Activated B cell treated with CpG ODN at 0.5 μM for 24 hours (primary cell): ENCODE data around the gene MTM1. TPM values are rescaled to one million over a fixed set of nuclear protein-coding genes. Genes with fewer than 3 reads are reported as not detected.

Experiments used
- ATAC-seq: fragments of 200-7000 bp; cut with Tn5 transposase; one replicate; pipeline ENCODE4 v1.10.0; 2021; ENCODE audit warnings: low read depth, mild to moderate bottlenecking, moderate library complexity
- CTCF ChIA-PET: fragments of 350-600 bp; sonication (Branson Sonifier 250); formaldehyde crosslinking; loops from one replicate; lab custom pipeline; 2021; ENCODE audit warnings: antibody characterized with exemption; lab: Charles Lee
- POLR2A ChIA-PET: fragments of 350-600 bp; sonication (Branson Sonifier 250); formaldehyde crosslinking; loops from one replicate; lab custom pipeline; 2021; ENCODE audit warnings: antibody characterized with exemption; lab: Charles Lee
- DNase-seq: peaks from one replicate; pipeline ENCODE4 v3.0.0; 2022
- H3K27ac Mint-ChIP-seq: one replicate; pipeline ENCODE4 v1.8.0; 2020; ENCODE audit warnings: mixed read lengths
- H3K27me3 Mint-ChIP-seq: one replicate; pipeline ENCODE4 v1.8.0; 2021; ENCODE audit warnings: mixed read lengths
- H3K36me3 Mint-ChIP-seq: one replicate; pipeline ENCODE4 v1.8.0; 2021; ENCODE audit warnings: low read depth, mixed read lengths
- H3K4me1 Mint-ChIP-seq: one replicate; pipeline ENCODE4 v1.8.0; 2021; ENCODE audit warnings: mixed read lengths
- H3K4me3 Mint-ChIP-seq: one replicate; pipeline ENCODE4 v1.8.0; 2020; ENCODE audit warnings: mild to moderate bottlenecking, mixed read lengths
- H3K9me3 Mint-ChIP-seq: one replicate; pipeline ENCODE4 v1.8.0; 2020; ENCODE audit warnings: mixed read lengths
- intact Hi-C: fragments of 100-400 bp; cut with micrococcal nuclease; formaldehyde crosslinking; loops from one replicate; pipeline ENCODE4 v1.15.1; 2024
- total RNA-seq: library from RNA; stranded (reverse); gene quantifications from 2 replicates; pipeline ENCODE4 v1.2.3, GENCODE V29; 2022
- TF ChIP-seq, protein P1 (sequence below): fragments of 200-600 bp; IDR thresholded peaks from one replicate; pipeline ENCODE4 v1.8.0; 2022; ENCODE audit warnings: antibody characterized with exemption, mild to moderate bottlenecking

The MTM1 gene
- total RNA-seq, 1 donor from 2014 or later, result 24.4 TPM

DNA sequence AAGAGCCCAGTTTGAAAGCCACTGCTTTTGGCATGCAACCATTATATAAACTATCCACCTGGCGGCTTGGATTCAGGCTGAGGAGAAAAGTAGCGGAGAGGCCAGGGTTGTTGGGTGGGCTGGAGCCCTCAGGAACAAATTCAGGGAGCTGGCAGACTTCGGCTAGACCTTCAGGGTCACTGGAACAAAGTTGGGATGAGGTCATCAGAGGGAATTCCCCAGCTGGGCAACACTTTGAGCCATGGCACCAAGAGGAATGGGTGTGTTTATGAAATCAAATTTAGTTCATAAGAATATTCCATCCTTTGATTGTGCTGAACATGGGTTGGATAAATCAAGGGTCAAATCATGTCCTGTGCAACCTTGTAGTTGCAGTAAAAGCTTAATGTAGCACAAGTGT is 146.8 kb downstream of the MTM1 start:
- DNase-seq (no peak), ATAC-seq (no peak)
- Mint-ChIP-seq H3K4me3 (no peak overlapping the region), H3K4me1 (peaks cover 42% of the 10 kb centered on the region), H3K9me3 (no peaks in the 10 kb centered on the region), H3K36me3 (peaks cover 13% of the 10 kb centered on the region), H3K27ac (peak overlapping the region; percentile 35), H3K27me3 (no peaks in the 10 kb centered on the region)
- ChIA-PET POLR2A (interaction anchor here (1.1 to 2.1 kb wide), 2 partner anchors 22 to 25 kb away, joined by 3 to 20 read pairs; partner anchors contain the start of gene MTMR1), CTCF (interaction anchor here (0.9 to 3.6 kb wide), 8 partner anchors 15 to 39 kb away, joined by 3 to 36 read pairs (median 4); no protein-coding TSS in a partner anchor)
- TF ChIP-seq, protein P1, sequence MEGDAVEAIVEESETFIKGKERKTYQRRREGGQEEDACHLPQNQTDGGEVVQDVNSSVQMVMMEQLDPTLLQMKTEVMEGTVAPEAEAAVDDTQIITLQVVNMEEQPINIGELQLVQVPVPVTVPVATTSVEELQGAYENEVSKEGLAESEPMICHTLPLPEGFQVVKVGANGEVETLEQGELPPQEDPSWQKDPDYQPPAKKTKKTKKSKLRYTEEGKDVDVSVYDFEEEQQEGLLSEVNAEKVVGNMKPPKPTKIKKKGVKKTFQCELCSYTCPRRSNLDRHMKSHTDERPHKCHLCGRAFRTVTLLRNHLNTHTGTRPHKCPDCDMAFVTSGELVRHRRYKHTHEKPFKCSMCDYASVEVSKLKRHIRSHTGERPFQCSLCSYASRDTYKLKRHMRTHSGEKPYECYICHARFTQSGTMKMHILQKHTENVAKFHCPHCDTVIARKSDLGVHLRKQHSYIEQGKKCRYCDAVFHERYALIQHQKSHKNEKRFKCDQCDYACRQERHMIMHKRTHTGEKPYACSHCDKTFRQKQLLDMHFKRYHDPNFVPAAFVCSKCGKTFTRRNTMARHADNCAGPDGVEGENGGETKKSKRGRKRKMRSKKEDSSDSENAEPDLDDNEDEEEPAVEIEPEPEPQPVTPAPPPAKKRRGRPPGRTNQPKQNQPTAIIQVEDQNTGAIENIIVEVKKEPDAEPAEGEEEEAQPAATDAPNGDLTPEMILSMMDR, result no peak
- intact Hi-C loops, result loop anchor here (10.0 kb wide), 1 partner anchor 50 kb away; no protein-coding TSS in a partner anchor

DNA sequence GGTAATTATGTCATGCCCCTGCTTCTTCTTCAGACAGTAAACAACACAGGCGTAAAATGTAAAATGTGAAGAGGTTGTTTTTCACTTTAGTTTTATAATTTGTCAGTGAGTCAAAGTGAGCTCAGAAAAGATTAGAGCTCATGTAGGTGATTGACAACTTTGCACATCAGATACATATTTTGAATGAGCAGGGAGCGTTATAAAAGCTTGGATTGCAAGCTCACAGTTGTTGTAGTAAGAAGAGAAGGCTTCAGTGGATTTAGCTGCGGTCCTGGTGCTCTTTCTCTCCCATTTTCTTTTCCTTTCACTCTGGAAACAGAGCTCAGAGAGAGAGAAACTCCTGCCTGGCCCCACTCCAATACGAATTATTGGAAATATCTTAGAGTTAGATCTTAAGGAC is 151.2 kb downstream of the MTM1 start:
- no peaks in the 10 kb centered on the region for H3K9me3 Mint-ChIP-seq
- no peak for DNase-seq
- no peak overlapping the region for H3K4me3 Mint-ChIP-seq
- POLR2A ChIA-PET, result interaction anchor here (0.8 kb wide), 1 partner anchor 27 kb away, joined by 3 read pairs; no protein-coding TSS in a partner anchor
- H3K27me3 Mint-ChIP-seq, result no peaks in the 10 kb centered on the region
- peaks cover 27% of the 10 kb centered on the region for H3K36me3 Mint-ChIP-seq
- no peak overlapping the region for H3K27ac Mint-ChIP-seq
- TF ChIP-seq, protein P1, result no peak
- intact Hi-C loops, result loop anchor here (10.0 kb wide), 1 partner anchor 55 kb away; no protein-coding TSS in a partner anchor
- CTCF ChIA-PET, result interaction anchor here (1.5 kb wide), 1 partner anchor 17 kb away, joined by 3 read pairs; no protein-coding TSS in a partner anchor
- ATAC-seq, result no peak
- peaks cover 20% of the 10 kb centered on the region for H3K4me1 Mint-ChIP-seq

Other genes starting within 250 kb of the MTM1 start
- gene MAMLD1, start 205.3 kb upstream of the MTM1 start, total RNA-seq, result 1.2 and 1.4 TPM in 2 replicates
- 51.5 and 52.6 TPM in 2 replicates for gene MTMR1, start 124.8 kb downstream of the MTM1 start, total RNA-seq